Measurements from ENCODE around the gene PPP6R2.

GRCh38 chr22:50437511-50438304, 94.6 kb downstream of the PPP6R2 start:
- TF ChIP-seq CTCF (IDR thresholded peaks at IDR 0.05): no peak
- no peak for TF ChIP-seq POLR2A (IDR thresholded peaks at IDR 0.05)
